ENCODE measurements around the gene ADAM19.

ADAM19 gene

GRCh38 chr5:157457391-157457790 is 118.2 kb downstream of the ADAM19 start:
- TF ChIP-seq CTCF (IDR thresholded peaks at IDR 0.05; ENCODE audit: borderline replicate concordance, extremely low read depth, low read length, poor library complexity, severe bottlenecking) (no peak), EZH2 (IDR thresholded peaks at IDR 0.05; ENCODE audit: borderline replicate concordance, low read depth, low read length, severe bottlenecking) (no peak)
- no peak overlapping the region for H3K4me3 ChIP-seq (ENCODE audit: low read depth in 1 of 2, low read length in 2 of 2)
- no peaks in the 10 kb centered on the region for H3K9me3 ChIP-seq (ENCODE audit: insufficient read depth, low read length, severe bottlenecking)
- H3K27me3 ChIP-seq (ENCODE audit: insufficient read depth, low read length, poor library complexity): no peaks in the 10 kb centered on the region
- H3K27ac ChIP-seq (ENCODE audit: low read length): no peak overlapping the region
- no peaks in the 10 kb centered on the region for H3K4me1 ChIP-seq (ENCODE audit: insufficient read depth, low read length)
- H3K9ac ChIP-seq (ENCODE audit: low read depth, low read length): no peak overlapping the region
- H4K20me1 ChIP-seq (ENCODE audit: insufficient read depth, low read length): no peaks in the 10 kb centered on the region
- no peak overlapping the region for H2AFZ ChIP-seq (ENCODE audit: low read depth, low read length)
- no peak overlapping the region for H3K4me2 ChIP-seq (ENCODE audit: insufficient read depth, low read length)
- ATAC-seq (ENCODE audit: insufficient read depth, low read depth): no peak
- no peaks in the 10 kb centered on the region for H3K36me3 ChIP-seq (ENCODE audit: insufficient read depth, low read length)
- DNase-seq: no peak
- H3K79me2 ChIP-seq (ENCODE audit: insufficient read depth, low read length): no peaks in the 10 kb centered on the region

- no peaks in the 10 kb centered on the region for H4K20me1 ChIP-seq (ENCODE audit: insufficient read depth, low read length)
- H3K4me1 ChIP-seq (ENCODE audit: insufficient read depth, low read length): no peaks in the 10 kb centered on the region
- H3K27me3 ChIP-seq (ENCODE audit: insufficient read depth, low read length, poor library complexity): no peaks in the 10 kb centered on the region
- DNase-seq (no peak), ATAC-seq (ENCODE audit: insufficient read depth, low read depth) (no peak)
- H3K9ac ChIP-seq (ENCODE audit: low read depth, low read length): no peak overlapping the region
- TF ChIP-seq CTCF (IDR thresholded peaks at IDR 0.05; ENCODE audit: borderline replicate concordance, extremely low read depth, low read length, poor library complexity, severe bottlenecking) (no peak), EZH2 (IDR thresholded peaks at IDR 0.05; ENCODE audit: borderline replicate concordance, low read depth, low read length, severe bottlenecking) (no peak)
- H3K36me3 ChIP-seq (ENCODE audit: insufficient read depth, low read length): no peaks in the 10 kb centered on the region
- no peaks in the 10 kb centered on the region for H3K79me2 ChIP-seq (ENCODE audit: insufficient read depth, low read length)
- no peaks in the 10 kb centered on the region for H3K9me3 ChIP-seq (ENCODE audit: insufficient read depth, low read length, severe bottlenecking)
- no peak overlapping the region for H3K4me3 ChIP-seq (ENCODE audit: low read depth in 1 of 2, low read length in 2 of 2)
- no peak overlapping the region for H2AFZ ChIP-seq (ENCODE audit: low read depth, low read length)
- H3K27ac ChIP-seq (ENCODE audit: low read length): no peak overlapping the region
- no peak overlapping the region for H3K4me2 ChIP-seq (ENCODE audit: insufficient read depth, low read length)
These were observed 119.3 kb downstream of the ADAM19 start for GRCh38 chr5:157456301-157456700.

- H4K20me1 ChIP-seq (ENCODE audit: insufficient read depth, low read length): no peaks in the 10 kb centered on the region
- H3K9ac ChIP-seq (ENCODE audit: low read depth, low read length): no peak overlapping the region
- no peak for ATAC-seq (ENCODE audit: insufficient read depth, low read depth)
- H3K4me1 ChIP-seq (ENCODE audit: insufficient read depth, low read length): no peaks in the 10 kb centered on the region
- no peaks in the 10 kb centered on the region for H3K27me3 ChIP-seq (ENCODE audit: insufficient read depth, low read length, poor library complexity)
- H3K9me3 ChIP-seq (ENCODE audit: insufficient read depth, low read length, severe bottlenecking): no peaks in the 10 kb centered on the region
- TF ChIP-seq CTCF (IDR thresholded peaks at IDR 0.05; ENCODE audit: borderline replicate concordance, extremely low read depth, low read length, poor library complexity, severe bottlenecking) (no peak), EZH2 (IDR thresholded peaks at IDR 0.05; ENCODE audit: borderline replicate concordance, low read depth, low read length, severe bottlenecking) (no peak)
- no peaks in the 10 kb centered on the region for H3K36me3 ChIP-seq (ENCODE audit: insufficient read depth, low read length)
- H2AFZ ChIP-seq (ENCODE audit: low read depth, low read length): no peak overlapping the region
- no peaks in the 10 kb centered on the region for H3K79me2 ChIP-seq (ENCODE audit: insufficient read depth, low read length)
- no peak overlapping the region for H3K4me2 ChIP-seq (ENCODE audit: insufficient read depth, low read length)
- no peak overlapping the region for H3K4me3 ChIP-seq (ENCODE audit: low read depth in 1 of 2, low read length in 2 of 2)
- no peak overlapping the region for H3K27ac ChIP-seq (ENCODE audit: low read length)
- no peak for DNase-seq
These were observed 120.5 kb downstream of the ADAM19 start for GRCh38 chr5:157455057-157455456.

GRCh38 chr5:157454273-157454672 is 121.3 kb downstream of the ADAM19 start:
- Histone ChIP-seq H3K27ac (ENCODE audit: low read length) (no peak overlapping the region), H3K9ac (ENCODE audit: low read depth, low read length) (no peak overlapping the region), H3K4me1 (ENCODE audit: insufficient read depth, low read length) (no peaks in the 10 kb centered on the region)

More at GRCh38 chr5:157454273-157454672, 121.3 kb downstream of the ADAM19 start:
- H3K9me3 ChIP-seq (ENCODE audit: insufficient read depth, low read length, severe bottlenecking): no peaks in the 10 kb centered on the region
- no peak overlapping the region for H3K4me2 ChIP-seq (ENCODE audit: insufficient read depth, low read length)
- H3K27me3 ChIP-seq (ENCODE audit: insufficient read depth, low read length, poor library complexity): no peaks in the 10 kb centered on the region
- no peaks in the 10 kb centered on the region for H3K36me3 ChIP-seq (ENCODE audit: insufficient read depth, low read length)
- DNase-seq (no peak), ATAC-seq (ENCODE audit: insufficient read depth, low read depth) (no peak)
- no peaks in the 10 kb centered on the region for H4K20me1 ChIP-seq (ENCODE audit: insufficient read depth, low read length)
- H3K4me3 ChIP-seq (ENCODE audit: low read depth in 1 of 2, low read length in 2 of 2): no peak overlapping the region
- H3K79me2 ChIP-seq (ENCODE audit: insufficient read depth, low read length): no peaks in the 10 kb centered on the region
- TF ChIP-seq EZH2 (IDR thresholded peaks at IDR 0.05; ENCODE audit: borderline replicate concordance, low read depth, low read length, severe bottlenecking) (no peak), CTCF (IDR thresholded peaks at IDR 0.05; ENCODE audit: borderline replicate concordance, extremely low read depth, low read length, poor library complexity, severe bottlenecking) (no peak)
- no peak overlapping the region for H2AFZ ChIP-seq (ENCODE audit: low read depth, low read length)

Data from DND-41 (cell line).